Ramos (cell line): ENCODE results near the gene LGR4.
"Not testable (repeated sequence)": the region's sequence is repeated elsewhere in the genome, so short reads cannot be mapped to it uniquely, and the experiment has no call there.

Experiments used
- in situ Hi-C: fragments of 300-500 bp; cut with MboI; formaldehyde crosslinking; loops from one replicate; pipeline ENCODE4 v1.14.3; 2022; ENCODE audit warnings: low sequenced_read_pairs; ENCODE audit not compliant: unreplicated experiment

LGR4 gene

DNA sequence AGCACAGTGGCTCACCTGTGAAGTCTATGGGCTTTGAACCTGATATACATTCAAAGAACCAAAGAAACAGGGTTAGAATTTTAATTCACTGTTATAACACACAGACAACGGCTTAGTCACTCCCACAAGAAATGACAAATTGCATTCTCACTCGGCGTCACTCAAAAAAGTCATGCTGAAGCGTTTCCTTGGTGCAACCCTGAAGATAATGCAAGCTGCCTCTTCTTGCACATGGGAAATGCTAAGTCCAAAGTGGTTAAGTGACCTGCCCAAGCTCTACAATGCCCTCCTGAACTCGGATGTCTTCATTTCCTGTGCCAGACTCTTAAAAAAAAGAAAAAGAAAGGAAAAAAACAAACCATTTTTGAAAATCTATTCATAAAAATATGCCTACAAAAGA lies 10.0 kb downstream of the LGR4 start:
- in situ Hi-C loops, result no loop called here

DNA sequence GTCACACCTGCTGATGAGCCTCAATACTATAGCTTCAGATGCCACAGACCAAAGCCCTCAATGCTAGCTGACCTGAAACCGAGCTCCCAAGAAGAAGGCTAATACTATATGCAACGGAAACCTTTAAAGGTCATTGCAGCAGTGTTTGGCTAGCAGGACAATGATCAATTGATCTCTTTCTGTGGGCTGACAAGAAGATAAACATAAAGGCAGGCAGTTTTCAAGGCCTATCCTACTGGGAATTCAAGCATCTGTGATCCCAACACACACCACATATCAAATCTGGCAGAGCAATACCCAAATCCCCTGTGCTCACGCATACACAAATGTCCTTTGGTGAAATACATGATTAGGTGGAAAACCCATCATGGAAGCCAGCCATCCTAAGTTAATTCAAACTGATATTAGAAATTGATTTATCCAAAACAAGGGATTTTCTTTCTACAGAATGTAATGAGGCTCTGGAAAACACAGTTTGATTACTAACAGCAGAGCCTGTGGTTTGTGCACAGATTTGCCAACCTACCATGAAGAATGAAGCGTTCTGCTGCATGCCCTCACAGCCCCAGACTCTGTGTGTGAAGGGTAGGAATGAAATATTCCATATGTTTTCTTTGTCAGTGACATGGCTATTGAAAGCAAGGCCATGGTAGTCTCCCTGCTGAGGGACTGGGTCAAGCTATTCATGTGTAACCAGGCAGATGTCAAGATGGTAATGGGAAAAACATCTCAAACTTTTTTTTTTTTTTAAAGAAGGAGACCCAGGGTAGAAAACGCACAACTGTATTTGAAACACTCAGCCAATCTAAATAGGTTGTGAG lies 12.2 kb downstream of the LGR4 start:
- in situ Hi-C loops, result no loop called here

DNA sequence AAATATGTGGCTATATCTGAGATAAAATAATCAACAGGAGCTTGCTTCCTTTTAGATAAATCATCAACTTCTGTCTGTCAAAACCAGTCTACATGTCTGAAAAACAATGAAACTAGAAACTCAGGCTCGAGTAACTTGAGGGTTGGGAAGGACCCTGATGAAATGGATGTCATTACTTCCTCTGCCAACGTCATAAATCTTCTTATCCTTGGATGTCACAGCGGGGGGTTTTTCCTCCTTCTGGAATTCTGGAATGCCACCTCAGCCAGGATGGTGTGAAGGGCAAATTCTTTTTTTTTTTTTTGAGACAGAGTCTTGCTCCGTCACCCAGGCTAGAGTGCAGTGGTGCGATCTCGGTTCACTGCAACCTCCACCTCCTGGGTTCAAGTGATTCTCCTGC lies 13.4 kb downstream of the LGR4 start:
- in situ Hi-C loops, result no loop called here

DNA sequence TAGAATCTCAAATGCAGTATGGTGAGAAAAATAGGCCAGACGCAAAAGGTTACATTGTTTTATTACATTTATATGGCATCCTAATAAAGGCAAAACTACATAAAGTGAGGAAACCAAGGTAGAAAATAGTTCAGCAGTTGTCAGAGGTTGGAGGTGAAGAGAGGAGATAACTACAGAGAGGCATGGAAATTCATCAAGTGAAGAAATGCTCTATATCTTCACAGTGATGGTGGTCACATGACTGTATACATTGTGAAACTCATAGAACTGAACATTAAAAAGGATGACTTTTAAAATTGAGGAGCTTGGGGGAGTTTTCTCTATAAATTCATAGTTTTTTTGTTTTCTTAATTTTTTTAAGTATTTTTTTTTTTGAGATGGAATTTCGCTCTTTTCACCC lies 14.4 kb downstream of the LGR4 start:
- in situ Hi-C loops, result no loop called here

DNA sequence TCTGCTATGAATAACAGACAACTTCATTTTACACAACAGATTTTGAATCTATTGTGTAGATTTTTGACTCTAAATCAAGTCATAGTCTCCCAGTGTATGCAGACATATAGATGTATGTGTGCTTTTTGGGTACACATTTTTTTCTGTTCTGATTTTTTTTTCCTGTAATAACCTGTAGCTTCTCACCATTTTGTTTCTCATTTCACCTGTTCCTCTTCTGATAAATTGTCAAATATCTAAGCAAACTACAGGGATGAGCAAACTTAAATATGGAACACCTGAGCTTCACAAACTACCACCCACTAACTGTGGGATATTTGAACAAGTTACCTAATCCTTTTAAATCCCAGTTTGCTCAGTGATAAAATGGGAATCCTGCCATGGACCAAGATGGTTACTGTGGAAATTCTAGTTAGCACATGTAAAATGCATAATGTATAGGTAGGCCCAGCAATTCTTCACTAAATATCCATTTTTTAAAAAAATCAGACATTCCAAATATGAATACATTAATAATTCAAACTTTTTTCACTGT lies 15.7 kb downstream of the LGR4 start:
- in situ Hi-C loops, result no loop called here

DNA sequence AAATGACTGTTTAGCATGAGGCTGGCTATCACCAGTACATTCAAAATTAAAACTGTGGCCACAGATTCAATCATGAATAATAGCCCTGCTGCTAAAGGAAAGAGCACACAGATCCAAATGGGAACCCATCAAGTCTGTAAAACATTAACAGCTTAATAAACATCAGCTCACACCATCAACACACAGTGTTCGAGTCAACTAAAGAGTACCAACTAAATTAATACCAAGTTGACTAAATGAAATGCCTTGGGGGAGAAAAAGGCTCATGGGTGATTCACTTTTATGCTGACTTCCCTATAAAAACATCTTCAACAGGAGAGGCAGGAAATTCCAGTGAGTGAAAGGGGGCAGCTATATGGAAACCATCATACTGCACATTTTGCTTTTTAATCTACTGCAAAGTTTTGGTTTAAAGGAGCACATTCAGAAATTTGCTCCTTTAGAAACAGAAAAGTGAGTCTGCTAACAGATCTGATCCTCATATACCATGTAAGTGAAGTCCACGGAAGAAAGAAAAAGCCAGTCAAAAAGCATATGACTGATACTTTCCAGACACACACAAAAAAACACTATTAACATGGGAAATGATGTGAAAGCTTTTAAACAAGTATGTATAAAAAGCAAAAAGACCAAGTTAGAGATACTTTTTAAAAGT lies 16.3 kb downstream of the LGR4 start:
- in situ Hi-C loops, result no loop called here

DNA sequence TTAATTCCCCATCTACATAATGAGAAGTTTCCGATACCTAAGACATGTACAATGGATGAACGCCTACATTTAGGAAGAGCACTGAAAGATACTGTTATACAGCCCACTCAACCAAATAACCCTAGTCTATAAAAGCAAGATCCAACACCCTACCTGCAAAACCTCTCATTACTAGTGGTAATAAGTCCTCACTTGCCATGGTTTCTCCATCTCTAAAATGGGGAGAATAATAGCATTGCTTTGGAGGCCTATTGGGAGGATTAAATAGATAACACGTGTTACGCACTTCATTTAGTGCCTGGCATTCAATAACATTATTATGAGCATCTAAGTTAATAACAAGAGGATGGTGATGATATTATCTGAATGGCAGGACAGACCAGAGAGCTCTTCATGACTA lies 16.9 kb downstream of the LGR4 start:
- in situ Hi-C loops, result no loop called here

DNA sequence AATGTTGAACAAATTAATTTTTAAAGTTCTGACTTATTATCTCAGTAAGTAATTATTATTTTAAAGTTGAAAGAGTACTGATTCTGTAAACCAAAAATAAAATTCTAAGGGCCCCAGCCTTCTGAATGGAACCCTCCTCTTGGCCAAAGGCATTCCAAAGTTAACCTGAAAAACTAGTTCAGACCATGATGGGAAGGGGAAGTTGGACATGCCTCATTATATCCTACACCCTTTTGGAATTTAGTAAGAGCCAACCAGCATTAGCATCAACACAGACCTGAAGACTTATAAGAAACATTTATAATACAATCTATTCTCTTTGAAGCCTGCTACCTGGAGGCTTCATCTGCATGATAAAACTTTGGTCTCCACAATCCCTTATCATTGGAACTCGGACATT lies 18.9 kb downstream of the LGR4 start:
- in situ Hi-C loops, result no loop called here

DNA sequence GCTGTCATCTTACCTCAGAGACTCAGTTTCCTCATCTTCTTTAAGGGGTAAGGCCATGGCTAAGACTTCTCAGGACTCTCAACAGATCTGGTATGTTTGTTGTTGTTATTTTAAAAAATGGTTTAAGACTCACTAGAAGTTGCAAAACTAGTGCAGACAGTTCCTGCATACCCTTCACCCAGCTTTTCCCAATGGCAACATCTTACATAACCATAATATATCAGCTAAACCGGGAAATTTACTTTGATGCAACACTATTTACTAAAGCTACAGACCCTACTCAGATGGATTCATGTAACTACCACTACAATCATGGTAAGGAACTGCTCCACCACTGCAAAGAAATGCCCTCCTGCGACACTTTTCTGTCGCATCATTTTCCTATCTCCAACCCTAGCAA lies 20.4 kb downstream of the LGR4 start:
- in situ Hi-C loops, result no loop called here

DNA sequence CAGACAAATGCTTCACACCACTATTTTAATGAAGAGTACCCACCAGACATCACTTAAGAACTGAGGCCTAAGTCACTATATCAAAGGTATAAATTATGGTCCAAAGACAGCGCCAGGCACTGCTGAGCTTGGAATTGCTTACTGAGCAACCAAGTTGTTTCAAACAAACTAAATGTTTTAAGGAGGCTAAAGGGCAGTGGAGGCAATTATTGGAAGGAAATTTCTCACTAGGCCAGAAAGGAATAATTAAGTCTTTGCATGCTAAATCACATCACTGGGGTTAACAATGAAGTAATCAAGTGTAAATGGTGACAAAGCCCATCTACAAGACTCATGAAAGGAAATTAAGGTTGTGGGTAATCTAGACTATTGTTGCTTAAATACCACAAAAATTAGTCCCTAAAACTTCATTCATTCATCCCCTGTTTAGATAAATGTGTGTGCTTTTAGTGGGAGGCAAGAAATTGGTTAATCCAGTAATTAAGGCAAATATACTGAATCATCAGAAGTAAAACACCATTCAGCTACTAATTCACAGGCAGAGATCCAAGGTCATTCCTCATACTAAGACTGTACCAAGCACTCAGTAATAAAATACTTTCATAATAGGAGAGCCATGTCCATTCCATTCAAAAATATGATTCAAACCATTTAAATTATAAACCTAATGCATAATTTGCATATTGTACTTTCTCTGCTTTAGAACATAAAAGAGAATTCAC lies 21.2 kb downstream of the LGR4 start:
- in situ Hi-C loops, result no loop called here

DNA sequence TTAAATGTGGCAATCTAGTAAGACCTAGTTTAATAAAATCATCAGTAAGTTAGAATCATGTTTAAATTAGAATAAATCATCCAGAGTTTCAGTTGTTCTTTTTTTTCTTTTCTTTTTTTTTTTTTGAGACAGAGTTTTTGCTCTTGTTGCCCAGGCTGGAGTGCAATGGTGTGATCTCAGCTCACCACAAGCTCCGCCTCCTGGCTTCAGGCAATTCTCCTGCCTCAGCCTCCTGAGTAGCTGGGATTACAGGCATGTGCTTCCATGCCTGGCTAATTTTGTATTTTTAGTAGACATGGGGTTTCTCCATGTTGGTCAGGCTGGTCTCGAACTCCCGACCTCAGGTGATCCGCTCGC lies 24.4 kb downstream of the LGR4 start:
- in situ Hi-C loops, result not testable (repeated sequence)

DNA sequence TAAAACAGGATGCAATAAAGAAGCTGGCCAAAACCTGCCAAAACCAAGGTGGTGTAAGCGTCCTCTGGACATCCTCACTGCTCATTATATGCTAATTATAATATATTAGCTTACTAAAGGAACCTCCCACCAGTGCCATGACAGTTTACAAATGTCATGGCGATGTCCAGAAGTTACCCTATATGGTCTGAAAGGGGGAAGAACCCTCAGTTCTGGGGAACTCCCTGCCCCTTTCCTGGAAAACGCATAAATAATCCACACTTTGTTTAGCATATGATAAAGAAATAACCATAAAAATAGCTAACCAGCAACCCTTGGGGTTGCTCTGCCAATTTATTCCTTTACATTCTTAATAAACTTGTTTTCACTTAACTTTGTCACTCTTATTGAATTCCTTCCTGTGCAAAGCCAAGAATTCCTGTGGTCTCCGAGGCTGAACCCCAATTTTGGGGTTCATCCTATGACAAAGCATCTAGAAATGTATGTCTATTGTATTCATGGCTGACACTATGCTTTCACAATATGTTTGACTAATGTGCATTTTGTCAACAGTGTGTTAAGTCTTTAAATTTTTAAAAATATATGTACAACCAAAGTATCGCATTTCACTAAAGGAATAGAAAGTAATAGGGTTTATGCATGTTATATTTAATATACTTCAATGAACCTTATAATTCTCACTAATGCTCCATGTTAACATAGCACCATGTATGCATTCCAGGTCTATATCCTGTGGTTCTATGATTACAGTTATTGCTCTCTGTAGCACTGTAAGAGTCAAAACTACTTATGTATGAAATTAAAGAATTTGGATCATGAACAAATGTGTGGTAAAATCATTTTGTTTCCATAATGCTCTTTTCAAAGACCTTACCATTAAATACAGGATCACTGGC lies 25.1 kb downstream of the LGR4 start:
- in situ Hi-C loops, result no loop called here

DNA sequence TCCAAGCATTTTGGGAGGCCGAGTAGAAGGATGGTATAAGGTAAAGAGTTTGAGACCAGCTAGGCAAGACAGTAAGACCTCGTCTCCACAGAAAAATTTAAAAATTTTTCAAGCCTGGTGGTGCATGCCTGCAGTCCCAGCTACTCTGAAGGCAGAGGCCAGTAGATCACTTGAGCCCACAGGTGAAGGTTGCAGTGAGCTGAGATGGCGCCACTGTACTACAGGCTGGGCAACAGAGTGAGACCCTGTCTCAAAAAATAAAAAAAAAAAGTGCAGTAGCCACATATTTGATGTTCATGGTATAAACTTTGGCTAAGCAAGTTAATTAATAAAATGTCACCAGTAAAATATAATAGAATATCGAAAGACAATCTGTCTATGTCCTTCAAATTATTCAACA lies 27.0 kb downstream of the LGR4 start:
- in situ Hi-C loops, result no loop called here

DNA sequence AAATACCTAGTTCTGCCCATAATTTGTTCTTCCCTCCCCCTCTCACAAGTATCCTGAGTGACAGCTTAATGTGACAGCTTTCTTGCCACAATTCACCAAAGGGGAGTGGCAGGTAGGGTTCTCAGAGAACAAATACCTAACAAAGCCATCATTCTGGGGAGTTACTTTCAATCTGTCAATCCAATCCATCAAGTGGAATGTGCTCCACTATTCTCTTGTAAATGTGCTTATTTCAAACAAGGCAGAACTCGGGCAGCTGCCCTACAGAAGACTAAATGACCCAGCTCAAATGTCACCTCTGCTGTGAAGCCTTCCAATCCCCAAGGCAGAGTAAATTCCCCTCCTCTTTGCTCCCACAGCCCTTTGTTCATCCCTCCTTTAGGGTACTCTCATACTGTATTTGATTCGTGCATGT lies 27.8 kb downstream of the LGR4 start:
- in situ Hi-C loops, result no loop called here

DNA sequence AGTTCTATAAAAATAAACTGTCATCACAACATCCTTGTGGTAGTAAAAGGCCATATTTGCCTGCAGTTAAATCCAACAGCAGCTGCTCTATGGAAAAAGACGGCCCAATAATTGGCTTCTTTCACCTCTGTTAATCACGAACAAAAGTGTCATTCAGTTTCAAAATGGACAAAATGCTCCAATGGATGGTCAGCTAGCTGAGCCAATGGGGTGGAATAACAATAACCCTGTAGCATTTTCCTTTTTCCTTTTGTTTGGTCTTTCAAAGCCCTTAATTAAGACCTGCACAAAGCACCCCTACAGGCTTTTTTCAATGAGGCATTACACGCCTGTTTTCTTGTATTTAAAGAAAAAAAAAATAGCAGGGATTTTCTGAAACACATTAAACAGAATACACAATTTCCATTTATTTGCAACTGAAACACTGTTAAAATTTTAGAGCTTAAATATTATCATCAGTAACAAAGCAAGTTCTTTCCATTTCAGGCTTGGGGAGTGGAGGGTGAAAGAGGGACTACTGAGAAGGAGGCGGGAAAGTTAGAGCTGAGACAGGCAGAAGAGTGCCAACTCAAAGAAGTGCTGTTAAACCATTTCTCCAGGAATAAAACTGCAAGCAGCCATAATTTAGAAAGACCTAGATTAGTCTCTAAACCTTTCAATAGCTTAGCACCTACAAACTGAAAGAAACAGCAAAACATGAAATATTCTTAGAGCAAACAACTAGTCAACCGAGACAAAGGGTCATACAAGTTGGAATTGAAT lies 28.7 kb downstream of the LGR4 start:
- in situ Hi-C loops, result no loop called here

DNA sequence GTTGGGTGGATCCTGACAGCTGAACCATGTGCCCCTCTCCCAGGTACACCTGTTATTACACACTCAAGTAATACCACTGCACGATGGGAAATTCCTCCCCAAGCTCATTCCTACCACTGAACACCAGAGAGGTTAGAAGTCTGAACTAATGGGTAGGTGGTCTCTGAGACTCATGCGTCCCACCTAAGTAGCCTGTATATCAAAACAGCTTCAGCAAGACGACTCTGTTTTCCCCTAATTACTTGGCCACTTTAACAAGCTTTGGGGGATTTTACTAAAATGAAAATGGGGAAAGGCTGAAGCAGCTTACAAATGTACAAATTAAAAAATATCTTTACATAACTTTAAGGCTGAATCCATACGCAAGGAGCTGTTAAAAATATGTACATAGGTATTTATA lies 29.4 kb downstream of the LGR4 start:
- in situ Hi-C loops, result no loop called here

DNA sequence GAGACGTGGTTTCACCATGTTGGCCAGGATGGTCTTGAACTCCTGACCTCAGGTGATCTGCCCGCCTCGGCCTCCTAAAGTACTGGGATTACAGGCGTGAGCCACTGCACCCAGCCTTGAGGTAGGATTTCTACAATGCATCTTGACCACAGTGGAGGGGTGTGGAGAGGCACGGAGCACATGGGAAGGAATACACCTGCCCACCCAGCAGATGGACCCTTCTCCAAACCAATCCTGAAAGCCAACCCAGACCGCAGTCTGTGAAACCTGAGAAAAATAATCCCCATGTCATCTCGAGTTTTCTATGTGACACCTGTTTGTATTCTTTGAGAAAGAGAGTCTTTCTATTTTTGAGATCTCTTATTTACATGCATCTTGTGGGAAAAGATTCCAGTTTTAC lies 32.5 kb downstream of the LGR4 start:
- in situ Hi-C loops, result no loop called here

DNA sequence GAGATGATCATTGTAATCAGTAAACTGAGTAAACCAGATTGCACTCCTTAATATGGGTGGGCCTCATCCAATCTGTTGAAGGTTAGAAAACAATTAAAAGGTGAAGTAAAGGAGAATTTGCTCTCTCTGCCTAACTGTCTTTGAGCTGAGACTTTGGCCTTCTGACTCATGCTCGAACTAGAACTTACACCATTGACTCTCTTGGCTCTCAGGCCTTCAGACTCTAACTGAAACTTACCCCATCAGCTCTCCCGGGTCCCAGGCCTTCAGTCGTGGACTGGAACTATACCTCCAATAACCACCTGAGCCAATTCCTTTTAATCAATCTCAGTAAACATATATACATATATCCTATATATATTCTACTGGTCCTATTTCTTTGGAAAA lies 34.0 kb downstream of the LGR4 start:
- in situ Hi-C loops, result no loop called here

DNA sequence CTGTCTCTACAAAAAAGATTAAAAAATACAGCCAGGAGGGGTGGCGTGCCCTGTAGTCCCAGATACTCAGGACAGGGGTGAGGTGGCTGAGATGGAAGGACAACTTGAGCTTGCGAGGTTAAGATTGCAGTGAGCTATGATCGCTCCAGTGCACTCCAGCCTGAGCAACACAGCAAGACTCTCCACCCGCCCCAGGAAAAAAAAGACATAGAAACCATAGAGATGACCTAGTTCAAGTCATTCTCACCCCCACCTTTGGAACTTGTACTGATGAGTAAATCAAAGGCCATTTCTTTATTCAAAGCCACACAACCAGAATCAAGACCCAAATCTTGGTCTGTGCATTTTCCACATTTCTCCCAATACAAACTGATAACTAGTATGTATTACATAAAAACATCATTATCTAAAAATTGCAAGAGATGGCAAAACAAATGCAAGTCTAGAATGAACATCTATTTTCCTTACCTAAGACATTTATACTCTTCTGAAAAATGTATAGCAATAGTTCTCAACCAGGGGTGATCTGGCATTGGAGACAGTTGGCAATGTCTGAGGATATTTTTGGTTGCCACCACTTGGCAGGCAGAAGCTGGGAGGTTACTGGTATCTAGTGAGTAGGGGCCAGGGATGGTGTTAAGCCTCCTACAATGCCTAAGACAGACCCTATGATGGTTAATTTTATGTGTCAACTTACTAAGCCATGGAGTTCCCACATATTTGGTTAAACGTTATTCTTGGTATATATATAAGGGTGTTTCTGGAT lies 34.6 kb downstream of the LGR4 start:
- in situ Hi-C loops, result no loop called here
